ENCODE data around the gene TLE3. TPM values are rescaled to one million over a fixed set of nuclear protein-coding genes. Genes with fewer than 3 reads are reported as not detected.

TLE3 gene
- total RNA-seq, 1 experiment from 2014 or later, result 98.2 TPM

- H4K8ac ChIP-seq (replicated peaks; ENCODE audit: insufficient read length, low read depth, low read length), result no peak overlapping the region
- H3K23ac ChIP-seq (ENCODE audit: insufficient read length, low read depth, low read length), result no peak overlapping the region
- no peaks in the 10 kb centered on the region for H3K79me1 ChIP-seq (ENCODE audit: insufficient read depth, low read depth, low read length, poor library complexity, severe bottlenecking)
- no peak overlapping the region for H3K18ac ChIP-seq (ENCODE audit: insufficient read length, low read depth, low read length)
- no peak overlapping the region for H3K4ac ChIP-seq (ENCODE audit: low read depth, low read length)
- no peak overlapping the region for H3K56ac ChIP-seq (ENCODE audit: insufficient read length, low read depth, low read length)
- H3K4me3 Mint-ChIP-seq, result no peak overlapping the region
- peaks cover 13 to 85% (median 76%) of the 10 kb centered on the region in 3 experiments; a peak in 6 of 7 replicates for H3K36me3 Mint-ChIP-seq (ENCODE audit: insufficient read depth in 1 of 3, low read depth in 3 of 3)
- no CpG with 5 or more reads among the region's 12 CpGs for WGBS (ENCODE audit: extremely low coverage, insufficient read length, low lambda C conversion rate)
- no peak overlapping the region for H4K91ac ChIP-seq (ENCODE audit: insufficient read length, low read depth, low read length)
- no peak overlapping the region for H4K5ac ChIP-seq (ENCODE audit: insufficient read length, low read depth, low read length)
- H2AK5ac ChIP-seq (ENCODE audit: insufficient read length, low read length), result no peak overlapping the region
- no peaks in the 10 kb centered on the region for H4K20me1 ChIP-seq (ENCODE audit: control insufficient read depth, insufficient read depth, insufficient read length)
- no peak overlapping the region for H2BK120ac ChIP-seq (ENCODE audit: low read depth, low read length, poor library complexity, severe bottlenecking)
- no peak overlapping the region for H2AFZ ChIP-seq (ENCODE audit: low read length)
- H3K9ac ChIP-seq (ENCODE audit: extremely low read depth, insufficient read length, low read length), result no peak overlapping the region
- H2BK15ac ChIP-seq (ENCODE audit: low read depth, low read length), result no peak overlapping the region
- no peaks in the 10 kb centered on the region for H3K9me3 Mint-ChIP-seq
- no peak overlapping the region for H3K14ac ChIP-seq (ENCODE audit: insufficient read depth, low read length)
- no peaks in the 10 kb centered on the region for H3K23me2 ChIP-seq (ENCODE audit: insufficient read length, low read depth, low read length, poor library complexity, severe bottlenecking)
- no peaks in the 10 kb centered on the region for H3K27me3 Mint-ChIP-seq (ENCODE audit: low read depth)
- H3K27ac ChIP-seq (ENCODE audit: insufficient read length, low read depth, low read length), result no peak overlapping the region
- no peak overlapping the region for H2BK5ac ChIP-seq (ENCODE audit: insufficient read length, low read length)
- no peaks in the 10 kb centered on the region for H3K27me3 ChIP-seq (ENCODE audit: insufficient read depth, low read length)
- DNase-seq, result no peak
- no peaks in the 10 kb centered on the region for H3K79me2 ChIP-seq (ENCODE audit: insufficient read depth, low read length)
- no peak overlapping the region for H3T11ph ChIP-seq (ENCODE audit: low read length)
- no peaks in the 10 kb centered on the region for H3K4me1 ChIP-seq (ENCODE audit: insufficient read depth, low read length)
- H3K27ac Mint-ChIP-seq, result peak overlapping the region in 2 of 3 experiments; percentile 34 to 42; a peak in 1 of 7 replicates
- no peak for TF ChIP-seq CTCF (conservative IDR thresholded peaks at IDR 0.05)
- H3K9me3 ChIP-seq (ENCODE audit: control insufficient read depth, low read depth, low read length), result no peaks in the 10 kb centered on the region
- H2BK12ac ChIP-seq (ENCODE audit: insufficient read length, low read depth, low read length), result no peak overlapping the region
- H3K4me1 Mint-ChIP-seq, result peaks cover 4 to 15% of the 10 kb centered on the region in 2 experiments; a peak in 2 of 4 replicates
- no peak overlapping the region for H3K4me2 ChIP-seq (ENCODE audit: insufficient read depth, insufficient read length, low read length)
- no peak overlapping the region for H2BK20ac ChIP-seq (ENCODE audit: low read depth, low read length, poor library complexity, severe bottlenecking)
Observed at GRCh38 chr15:70066004-70066403, 31.7 kb downstream of the TLE3 start.

Data from H9 (cell line).